ENCODE measurements around the gene SAT1.

Gene SAT1

DNA sequence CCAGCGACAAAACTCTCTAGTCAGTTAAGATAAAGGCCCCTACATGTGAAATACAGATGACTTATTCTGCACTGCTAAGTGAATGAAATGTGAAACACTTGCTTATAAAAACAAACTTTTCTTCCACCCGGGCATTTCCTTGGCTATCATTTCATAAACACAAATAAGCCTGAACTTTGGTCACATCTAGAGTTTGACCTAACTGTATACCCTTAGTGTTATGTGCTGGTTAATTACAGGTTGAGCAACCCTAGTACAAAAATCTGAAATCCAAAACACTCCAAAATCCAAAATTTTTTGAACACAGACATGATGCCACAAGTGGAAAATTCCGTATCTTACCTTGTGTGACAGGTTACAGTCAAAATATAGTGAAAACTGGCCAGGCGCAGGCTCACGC, 45.9 kb downstream of the SAT1 start:
- no peak overlapping the region for H3K27ac ChIP-seq
- TF ChIP-seq, protein P1, sequence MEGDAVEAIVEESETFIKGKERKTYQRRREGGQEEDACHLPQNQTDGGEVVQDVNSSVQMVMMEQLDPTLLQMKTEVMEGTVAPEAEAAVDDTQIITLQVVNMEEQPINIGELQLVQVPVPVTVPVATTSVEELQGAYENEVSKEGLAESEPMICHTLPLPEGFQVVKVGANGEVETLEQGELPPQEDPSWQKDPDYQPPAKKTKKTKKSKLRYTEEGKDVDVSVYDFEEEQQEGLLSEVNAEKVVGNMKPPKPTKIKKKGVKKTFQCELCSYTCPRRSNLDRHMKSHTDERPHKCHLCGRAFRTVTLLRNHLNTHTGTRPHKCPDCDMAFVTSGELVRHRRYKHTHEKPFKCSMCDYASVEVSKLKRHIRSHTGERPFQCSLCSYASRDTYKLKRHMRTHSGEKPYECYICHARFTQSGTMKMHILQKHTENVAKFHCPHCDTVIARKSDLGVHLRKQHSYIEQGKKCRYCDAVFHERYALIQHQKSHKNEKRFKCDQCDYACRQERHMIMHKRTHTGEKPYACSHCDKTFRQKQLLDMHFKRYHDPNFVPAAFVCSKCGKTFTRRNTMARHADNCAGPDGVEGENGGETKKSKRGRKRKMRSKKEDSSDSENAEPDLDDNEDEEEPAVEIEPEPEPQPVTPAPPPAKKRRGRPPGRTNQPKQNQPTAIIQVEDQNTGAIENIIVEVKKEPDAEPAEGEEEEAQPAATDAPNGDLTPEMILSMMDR (conservative IDR thresholded peaks at IDR 0.05), result no peak
- TF ChIP-seq ZFX (IDR thresholded peaks at IDR 0.05), result no peak

DNA sequence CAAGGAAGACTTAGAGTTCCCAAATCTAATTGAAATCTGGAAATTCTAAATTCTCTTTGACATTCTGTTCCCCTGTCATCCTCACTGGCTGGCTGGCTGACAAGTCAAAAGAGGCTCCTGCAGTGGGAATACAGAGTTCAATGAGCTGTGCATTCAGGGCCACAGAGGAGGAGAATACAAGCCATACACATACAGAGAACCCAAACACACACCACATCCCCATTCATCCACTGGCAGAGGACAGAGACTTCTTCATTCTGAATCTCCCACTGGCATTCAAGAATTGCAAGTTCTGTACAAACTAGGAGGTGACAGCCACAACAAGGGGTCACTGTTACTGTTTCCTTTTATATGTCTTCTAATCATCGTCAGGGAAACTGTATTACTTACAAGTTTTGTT, 49.7 kb downstream of the SAT1 start:
- TF ChIP-seq, protein P1 (conservative IDR thresholded peaks at IDR 0.05), result no peak
- no peak for TF ChIP-seq ZFX (IDR thresholded peaks at IDR 0.05)
- H3K27ac ChIP-seq, result no peak overlapping the region
